Measurements from ENCODE around the gene WDR87.

- TF ChIP-seq CTCF (conservative IDR thresholded peaks at IDR 0.05) = no peak
- TF ChIP-seq EZH2 (IDR thresholded peaks at IDR 0.05; ENCODE audit: low read depth) = no peak
These were observed 38.6 kb downstream of the WDR87 start for GRCh38 chr19:37867831-37868230.

All from PC-9 (cell line).